GM19035 (cell line): ENCODE measurements around the gene ARHGEF1.

Experiments used
- ATAC-seq: cut with Tn5 transposase; IDR thresholded peaks from one replicate; pipeline ENCODE4 v1.9.1; 2021; ENCODE audit not compliant: unreplicated experiment

Gene ARHGEF1

GRCh38 chr19:41882568-41883462 lies at the start of gene ARHGEF1:
Gene ARHGEF1, plus strand, starts transcription at chr19:41883184. Its CDS starts 4,899 bp downstream, at chr19:41888083.
- no peak for ATAC-seq

GRCh38 chr19:41837981-41838708 lies 44.8 kb upstream of the ARHGEF1 start:
- no peak for ATAC-seq

GRCh38 chr19:41839211-41839610 lies 43.8 kb upstream of the ARHGEF1 start:
- no peak for ATAC-seq

GRCh38 chr19:41843371-41843770 lies 39.6 kb upstream of the ARHGEF1 start:
- ATAC-seq: no peak

- no peak for ATAC-seq
Measured at GRCh38 chr19:41844601-41845000, 38.4 kb upstream of the ARHGEF1 start, which contains the start of gene LYPD4. Gene LYPD4, minus strand, starts transcription at chr19:41844683. Its CDS starts 5,398 bp downstream, at chr19:41839285.

GRCh38 chr19:41845001-41845050 lies 38.2 kb upstream of the ARHGEF1 start, which contains the start of gene DMRTC2:
Gene DMRTC2, plus strand, starts transcription at chr19:41845042. Its CDS starts 2,387 bp downstream, at chr19:41847429.
- ATAC-seq: no peak

GRCh38 chr19:41845051-41845590 lies 37.9 kb upstream of the ARHGEF1 start:
- no peak for ATAC-seq

GRCh38 chr19:41847351-41848105 lies 35.5 kb upstream of the ARHGEF1 start:
- ATAC-seq: no peak

- no peak for ATAC-seq
Measured at GRCh38 chr19:41848666-41849065, 34.3 kb upstream of the ARHGEF1 start.

- ATAC-seq: no peak
Measured at GRCh38 chr19:41849067-41849466, 33.9 kb upstream of the ARHGEF1 start.

- no peak for ATAC-seq
Measured at GRCh38 chr19:41850381-41850780, 32.6 kb upstream of the ARHGEF1 start.

- no peak for ATAC-seq
Measured at GRCh38 chr19:41851456-41851855, 31.5 kb upstream of the ARHGEF1 start.

GRCh38 chr19:41853344-41853743 lies 29.6 kb upstream of the ARHGEF1 start:
- no peak for ATAC-seq

- no peak for ATAC-seq
Measured at GRCh38 chr19:41853768-41854167, 29.2 kb upstream of the ARHGEF1 start.

GRCh38 chr19:41859213-41859617 lies 23.8 kb upstream of the ARHGEF1 start:
- no peak for ATAC-seq

- ATAC-seq: peak; percentile 83
Measured at GRCh38 chr19:41859618-41860418, 23.2 kb upstream of the ARHGEF1 start, which contains the start of gene RPS19. Gene RPS19, plus strand, starts transcription at chr19:41860255. Its CDS starts 520 bp downstream, at chr19:41860775.

- ATAC-seq: no peak
Measured at GRCh38 chr19:41860419-41861115, 22.4 kb upstream of the ARHGEF1 start.

- no peak for ATAC-seq
Measured at GRCh38 chr19:41861116-41861768, 21.7 kb upstream of the ARHGEF1 start.

- no peak for ATAC-seq
Measured at GRCh38 chr19:41861846-41862245, 21.1 kb upstream of the ARHGEF1 start.
